OCI-LY1 (cell line): ENCODE results near the gene CEP131.

Experiments used
- H2AFZ ChIP-seq: fragments of 200-600 bp; sonication (generic), shearing (Covaris generic); 2 replicates; pipeline ENCODE4 v1.6.0; 2014; ENCODE audit warnings: antibody characterized with exemption, mild to moderate bottlenecking, low read length
- H3F3A ChIP-seq: fragments of 200-600 bp; sonication (generic), shearing (Covaris generic); 2 replicates; pipeline ENCODE4 v1.6.0; 2014; ENCODE audit warnings: mild to moderate bottlenecking, antibody characterized with exemption, low read length, moderate library complexity; ENCODE audit not compliant: insufficient read depth
- H3K27ac ChIP-seq: fragments of 200-600 bp; sonication (generic); 2 replicates; pipeline ENCODE4 v1.5.1; 2014; ENCODE audit warnings: low read length, mixed run types, mild to moderate bottlenecking, low read depth; ENCODE audit not compliant: poor library complexity, severe bottlenecking
- H3K27me3 ChIP-seq: fragments of 200-600 bp; sonication (generic); 2 replicates; pipeline ENCODE4 v1.6.0; 2014; ENCODE audit warnings: antibody characterized with exemption, mild to moderate bottlenecking, low read length, moderate library complexity; ENCODE audit not compliant: insufficient read depth
- H3K36me3 ChIP-seq: fragments of 200-600 bp; sonication (generic); 2 replicates; pipeline ENCODE4 v1.6.1; 2014; ENCODE audit warnings: mild to moderate bottlenecking, antibody characterized with exemption, low read length, moderate library complexity, mixed read lengths; ENCODE audit not compliant: insufficient read depth
- H3K4me1 ChIP-seq: fragments of 200-600 bp; sonication (generic); 2 replicates; pipeline ENCODE4 v1.5.1; 2014; ENCODE audit warnings: mild to moderate bottlenecking, low read length, moderate library complexity; ENCODE audit not compliant: insufficient read depth, severe bottlenecking
- H3K4me2 ChIP-seq: fragments of 200-600 bp; sonication (generic), shearing (Covaris generic); 2 replicates; pipeline ENCODE4 v1.6.1; 2014; ENCODE audit warnings: low read length
- H3K4me3 ChIP-seq: fragments of 200-600 bp; sonication (generic); 2 replicates; pipeline ENCODE4 v1.5.1; 2014; ENCODE audit warnings: low read length, low read depth, mild to moderate bottlenecking, mixed read lengths; ENCODE audit not compliant: poor library complexity, severe bottlenecking
- H3K79me2 ChIP-seq: fragments of 200-600 bp; shearing (Covaris generic); 2 replicates; pipeline ENCODE4 v1.6.1; 2016; ENCODE audit warnings: mixed run types, low read length, mixed read lengths; ENCODE audit not compliant: insufficient read depth
- H3K9ac ChIP-seq: fragments of 200-600 bp; sonication (generic), shearing (Covaris generic); 2 replicates; pipeline ENCODE4 v1.6.1; 2014; ENCODE audit warnings: mild to moderate bottlenecking, low read length, mixed read lengths
- H3K9me2 ChIP-seq: fragments of 200-600 bp; sonication (generic), shearing (Covaris generic); 2 replicates; pipeline ENCODE4 v1.6.1; 2014; ENCODE audit warnings: low read depth, mild to moderate bottlenecking, low read length, mixed read lengths
- H3K9me3 ChIP-seq: fragments of 200-600 bp; shearing (Covaris generic); 2 replicates; pipeline ENCODE4 v1.6.1; 2014; ENCODE audit warnings: low read length, mixed read lengths
- H4K20me1 ChIP-seq: fragments of 200-600 bp; sonication (generic), shearing (Covaris generic); 2 replicates; pipeline ENCODE4 v1.6.0; 2016; ENCODE audit warnings: mild to moderate bottlenecking, low read length; ENCODE audit not compliant: insufficient read depth
- EZH2 ChIP-seq: fragments of 200-600 bp; sonication (generic), shearing (Covaris generic); IDR thresholded peaks from 2 replicates; pipeline ENCODE4 v1.8.0; 2017; ENCODE audit warnings: borderline replicate concordance, mixed run types, mild to moderate bottlenecking, antibody characterized with exemption, low read length, moderate library complexity, mixed read lengths
- TF ChIP-seq, protein P1 (sequence below): fragments of 200-600 bp; sonication (generic), shearing (Covaris generic); IDR thresholded peaks from 2 replicates; pipeline ENCODE4 v1.5.1; 2017; ENCODE audit warnings: mild to moderate bottlenecking, antibody characterized with exemption, low read length, moderate library complexity, mixed read lengths

Gene CEP131

GRCh38 chr17:81140018-81140417 is 82.7 kb downstream of the CEP131 start:
- no peak overlapping the region for H2AFZ ChIP-seq
- no peaks in the 10 kb centered on the region for H3K36me3 ChIP-seq
- no peaks in the 10 kb centered on the region for H3K9me3 ChIP-seq
- H3K4me2 ChIP-seq = no peak overlapping the region
- no peak overlapping the region for H3K9ac ChIP-seq
- no peaks in the 10 kb centered on the region for H4K20me1 ChIP-seq
- no peak overlapping the region for H3K4me3 ChIP-seq
- no peaks in the 10 kb centered on the region for H3K79me2 ChIP-seq
- no peaks in the 10 kb centered on the region for H3K4me1 ChIP-seq
- H3F3A ChIP-seq = no peaks in the 10 kb centered on the region
- no peak for TF ChIP-seq EZH2
- TF ChIP-seq, protein P1, sequence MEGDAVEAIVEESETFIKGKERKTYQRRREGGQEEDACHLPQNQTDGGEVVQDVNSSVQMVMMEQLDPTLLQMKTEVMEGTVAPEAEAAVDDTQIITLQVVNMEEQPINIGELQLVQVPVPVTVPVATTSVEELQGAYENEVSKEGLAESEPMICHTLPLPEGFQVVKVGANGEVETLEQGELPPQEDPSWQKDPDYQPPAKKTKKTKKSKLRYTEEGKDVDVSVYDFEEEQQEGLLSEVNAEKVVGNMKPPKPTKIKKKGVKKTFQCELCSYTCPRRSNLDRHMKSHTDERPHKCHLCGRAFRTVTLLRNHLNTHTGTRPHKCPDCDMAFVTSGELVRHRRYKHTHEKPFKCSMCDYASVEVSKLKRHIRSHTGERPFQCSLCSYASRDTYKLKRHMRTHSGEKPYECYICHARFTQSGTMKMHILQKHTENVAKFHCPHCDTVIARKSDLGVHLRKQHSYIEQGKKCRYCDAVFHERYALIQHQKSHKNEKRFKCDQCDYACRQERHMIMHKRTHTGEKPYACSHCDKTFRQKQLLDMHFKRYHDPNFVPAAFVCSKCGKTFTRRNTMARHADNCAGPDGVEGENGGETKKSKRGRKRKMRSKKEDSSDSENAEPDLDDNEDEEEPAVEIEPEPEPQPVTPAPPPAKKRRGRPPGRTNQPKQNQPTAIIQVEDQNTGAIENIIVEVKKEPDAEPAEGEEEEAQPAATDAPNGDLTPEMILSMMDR = no peak
- no peaks in the 10 kb centered on the region for H3K9me2 ChIP-seq
- no peak overlapping the region for H3K27ac ChIP-seq
- no peaks in the 10 kb centered on the region for H3K27me3 ChIP-seq
